ENCODE measurements around the gene IGF2BP2. TPM values are rescaled to one million over a fixed set of nuclear protein-coding genes. Genes with fewer than 3 reads are reported as not detected.
A peak's percentile ranks its signal among the peaks of the same experiment; 100 is the strongest.

The IGF2BP2 gene
- total RNA-seq, 4 donors from 2014 or later = 29.3 to 49.8 (median 41.8) TPM

DNA sequence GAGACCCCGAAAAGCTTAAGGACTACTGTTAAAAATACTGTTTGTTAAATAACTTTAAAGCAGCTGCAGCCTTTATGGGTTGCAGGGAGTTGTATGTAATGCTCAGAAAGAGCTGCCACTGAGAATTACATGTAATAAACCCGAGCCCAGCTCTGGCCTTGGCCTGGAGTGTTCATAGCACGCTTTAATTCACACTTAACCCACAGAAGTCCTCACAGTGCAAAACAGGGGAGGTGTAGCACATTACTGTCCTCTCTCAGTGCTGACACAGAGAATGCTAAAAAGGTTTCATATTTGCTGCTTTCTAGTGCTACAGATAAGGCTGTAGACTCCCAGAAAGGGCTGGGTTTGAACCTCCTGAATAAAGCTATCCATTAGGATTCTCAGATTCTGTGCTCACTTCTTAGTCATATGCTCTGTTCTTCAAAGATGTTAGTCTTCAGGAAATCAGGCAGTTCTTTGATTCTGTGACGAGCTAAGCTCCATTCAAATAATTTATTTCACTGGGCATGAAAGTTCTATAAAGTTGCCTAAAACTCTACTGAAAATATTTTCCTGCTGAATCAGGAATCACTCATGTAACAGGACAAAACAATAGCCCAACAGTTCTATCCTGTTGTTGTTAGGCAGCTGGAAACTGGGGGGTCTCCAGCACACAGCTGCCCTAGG, 130.7 kb downstream of the IGF2BP2 start:
- peaks cover 0 to 8% (median 0%) of the 10 kb centered on the region in 3 donors for H3K36me3 ChIP-seq
- DNase-seq (ENCODE audit: low spot score in 2 of 2) = no peak
- peaks cover 0 to 13% (median 0%) of the 10 kb centered on the region in 4 donors for H3K4me1 ChIP-seq
- no peak overlapping the region for H3K4me3 ChIP-seq
- WGBS, 2 donors = 37 to 41% methylated on average over 4 of the region's 4 CpGs
- TF ChIP-seq, protein P1, sequence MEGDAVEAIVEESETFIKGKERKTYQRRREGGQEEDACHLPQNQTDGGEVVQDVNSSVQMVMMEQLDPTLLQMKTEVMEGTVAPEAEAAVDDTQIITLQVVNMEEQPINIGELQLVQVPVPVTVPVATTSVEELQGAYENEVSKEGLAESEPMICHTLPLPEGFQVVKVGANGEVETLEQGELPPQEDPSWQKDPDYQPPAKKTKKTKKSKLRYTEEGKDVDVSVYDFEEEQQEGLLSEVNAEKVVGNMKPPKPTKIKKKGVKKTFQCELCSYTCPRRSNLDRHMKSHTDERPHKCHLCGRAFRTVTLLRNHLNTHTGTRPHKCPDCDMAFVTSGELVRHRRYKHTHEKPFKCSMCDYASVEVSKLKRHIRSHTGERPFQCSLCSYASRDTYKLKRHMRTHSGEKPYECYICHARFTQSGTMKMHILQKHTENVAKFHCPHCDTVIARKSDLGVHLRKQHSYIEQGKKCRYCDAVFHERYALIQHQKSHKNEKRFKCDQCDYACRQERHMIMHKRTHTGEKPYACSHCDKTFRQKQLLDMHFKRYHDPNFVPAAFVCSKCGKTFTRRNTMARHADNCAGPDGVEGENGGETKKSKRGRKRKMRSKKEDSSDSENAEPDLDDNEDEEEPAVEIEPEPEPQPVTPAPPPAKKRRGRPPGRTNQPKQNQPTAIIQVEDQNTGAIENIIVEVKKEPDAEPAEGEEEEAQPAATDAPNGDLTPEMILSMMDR (IDR thresholded peaks at IDR 0.05) = no peak
- no peak for TF ChIP-seq EP300 (IDR thresholded peaks at IDR 0.05)
- no peak for TF ChIP-seq POLR2A (IDR thresholded peaks at IDR 0.05)
- H3K9me3 ChIP-seq = no peaks in the 10 kb centered on the region
- peak overlapping the region in 2 of 4 donors; percentile 63 to 65 for H3K27ac ChIP-seq
- H3K27me3 ChIP-seq = no peaks in the 10 kb centered on the region

DNA sequence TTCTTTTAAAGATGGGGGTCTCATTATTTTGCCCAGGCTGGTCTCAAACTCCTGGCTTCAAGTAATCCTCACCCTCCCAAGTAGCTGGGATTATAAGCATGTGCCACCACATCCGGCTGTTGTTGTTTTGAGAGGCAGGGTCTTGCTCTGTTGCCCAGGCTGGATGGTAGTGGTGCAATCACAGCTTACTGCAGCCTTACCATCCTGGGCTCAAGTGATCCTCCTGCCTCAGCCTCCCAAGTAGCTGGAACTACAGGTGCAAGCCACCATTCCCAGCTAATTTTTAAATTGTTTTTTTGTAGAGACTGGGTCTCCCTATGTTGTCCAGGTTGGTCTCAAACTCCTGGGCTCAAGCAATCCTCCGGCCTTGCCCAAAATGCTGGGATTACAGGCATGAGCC, 133.2 kb downstream of the IGF2BP2 start:
- Histone ChIP-seq H3K4me1 (peaks cover 0 to 28% (median 0%) of the 10 kb centered on the region in 4 donors), H3K4me3 (no peak overlapping the region), H3K36me3 (peaks cover 0 to 10% (median 0%) of the 10 kb centered on the region in 3 donors), H3K27ac (no peak overlapping the region), H3K9me3 (no peaks in the 10 kb centered on the region), H3K27me3 (no peaks in the 10 kb centered on the region)
- TF ChIP-seq POLR2A (IDR thresholded peaks at IDR 0.05) (no peak), EP300 (IDR thresholded peaks at IDR 0.05) (no peak)
- TF ChIP-seq, protein P1 (IDR thresholded peaks at IDR 0.05) = no peak
- no peak for DNase-seq (ENCODE audit: low spot score in 2 of 2)
- 89 to 97% methylated on average over 2 of the region's 2 CpGs for WGBS, 2 donors

DNA sequence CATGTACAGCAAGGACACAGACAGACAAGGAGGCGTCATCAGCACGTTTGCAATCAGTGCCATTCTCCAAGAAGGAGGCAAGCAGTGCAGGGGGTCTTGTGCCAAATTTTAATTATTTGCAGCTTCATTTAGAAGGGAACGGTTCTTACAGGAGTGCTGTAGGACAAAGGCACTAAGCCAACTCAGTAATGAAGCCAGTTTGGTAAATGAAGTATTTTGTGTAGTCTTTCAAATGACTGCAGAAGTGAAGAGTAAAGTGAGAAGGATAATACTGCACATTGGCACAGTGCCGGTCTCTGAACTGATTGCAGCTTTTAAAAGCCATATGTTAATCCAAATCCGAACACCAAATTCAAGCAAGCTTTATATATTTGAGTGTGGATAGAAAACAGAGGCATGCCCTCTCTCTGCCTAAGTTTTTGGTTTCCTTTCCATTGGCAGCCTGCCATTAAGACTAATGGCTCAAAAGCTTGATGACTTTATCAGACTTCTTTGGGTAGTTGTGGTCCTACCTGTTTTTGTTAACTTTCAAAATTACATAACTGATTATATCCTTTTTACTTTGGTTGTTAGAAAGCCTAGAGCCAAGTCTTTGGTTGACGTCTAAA, 137.5 kb downstream of the IGF2BP2 start:
- no peak for TF ChIP-seq POLR2A (IDR thresholded peaks at IDR 0.05)
- no peak for TF ChIP-seq EP300 (IDR thresholded peaks at IDR 0.05)
- TF ChIP-seq, protein P1 (IDR thresholded peaks at IDR 0.05) = no peak
- no peak for DNase-seq (ENCODE audit: low spot score in 2 of 2)
- Histone ChIP-seq H3K36me3 (peaks cover 0 to 39% (median 0%) of the 10 kb centered on the region in 3 donors), H3K27me3 (no peaks in the 10 kb centered on the region), H3K4me3 (no peak overlapping the region), H3K9me3 (no peaks in the 10 kb centered on the region), H3K4me1 (peaks cover 0 to 17% (median 0%) of the 10 kb centered on the region in 4 donors), H3K27ac (peak overlapping the region in 1 of 4 donors; percentile 71)
- 54 to 58% methylated on average over 6 of the region's 6 CpGs for WGBS, 2 donors

GRCh38 chr3:185685231-185686035, 139.4 kb downstream of the IGF2BP2 start:
- TF ChIP-seq, protein P1 (IDR thresholded peaks at IDR 0.05) = no peak
- TF ChIP-seq EP300 (IDR thresholded peaks at IDR 0.05) (no peak), POLR2A (IDR thresholded peaks at IDR 0.05) (no peak)
- no peak overlapping the region for H3K27ac ChIP-seq
- no peak for DNase-seq (ENCODE audit: low spot score in 2 of 2)
- H3K9me3 ChIP-seq = no peaks in the 10 kb centered on the region
- peaks cover 0 to 38% (median 0%) of the 10 kb centered on the region in 3 donors for H3K36me3 ChIP-seq
- no peaks in the 10 kb centered on the region for H3K27me3 ChIP-seq
- H3K4me1 ChIP-seq = peaks cover 0 to 17% (median 0%) of the 10 kb centered on the region in 4 donors
- H3K4me3 ChIP-seq = no peak overlapping the region
- 88 to 91% methylated on average over 9 of the region's 9 CpGs for WGBS, 2 donors
